ENCODE measurements around the gene FAM209B. TPM values are rescaled to one million over a fixed set of nuclear protein-coding genes. Genes with fewer than 3 reads are reported as not detected.
"Not testable (repeated sequence)": the region's sequence is repeated elsewhere in the genome, so short reads cannot be mapped to it uniquely, and the experiment has no call there.

Gene FAM209B
- total and polyA plus RNA-seq, 7 donors: 0.14 to 1.3 (median 0.62) TPM; not detected in 1

DNA sequence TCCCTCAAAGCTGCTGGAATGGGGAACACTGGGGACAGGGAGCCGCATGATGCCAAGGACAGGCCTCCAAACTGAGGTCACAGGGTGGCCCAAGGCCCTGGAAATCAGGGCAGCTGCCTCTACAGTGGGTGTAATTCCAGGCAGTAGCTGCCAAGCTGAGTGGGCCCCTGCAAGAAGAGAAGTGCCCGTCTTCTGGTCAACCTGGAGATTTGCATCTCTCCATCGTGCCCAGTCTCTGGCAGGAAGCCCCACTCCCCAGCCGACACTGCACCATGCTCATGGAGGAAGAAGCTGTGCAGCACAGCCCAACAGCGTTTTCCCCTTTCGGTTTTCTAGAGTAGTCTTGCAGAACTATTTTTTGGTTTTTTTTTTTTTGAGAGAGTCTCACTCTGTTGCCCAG lies 10.7 kb upstream of the FAM209B start:
- no peak for TF ChIP-seq CTCF (IDR thresholded peaks at IDR 0.05)
- Histone ChIP-seq H3K9me3 (peaks cover 2% of the 10 kb centered on the region), H3K36me3 (ENCODE audit: insufficient read depth in 1 of 2, low read depth in 1 of 2) (peaks cover 16 to 34% of the 10 kb centered on the region in 2 donors), H3K4me3 (no peak overlapping the region), H3K27ac (no peak overlapping the region), H3K27me3 (ENCODE audit: insufficient read depth in 3 of 3, low read length in 2 of 3) (peaks cover 0 to 2% (median 0%) of the 10 kb centered on the region in 3 donors), H3K4me1 (no peaks in the 10 kb centered on the region)
- intact Hi-C loops (cut with DNase I): no loop called here
- no peak for DNase-seq
- WGBS, 3 donors: 88 to 90% (median 89%) methylated on average over 6 of the region's 6 CpGs
- no peak for ATAC-seq

DNA sequence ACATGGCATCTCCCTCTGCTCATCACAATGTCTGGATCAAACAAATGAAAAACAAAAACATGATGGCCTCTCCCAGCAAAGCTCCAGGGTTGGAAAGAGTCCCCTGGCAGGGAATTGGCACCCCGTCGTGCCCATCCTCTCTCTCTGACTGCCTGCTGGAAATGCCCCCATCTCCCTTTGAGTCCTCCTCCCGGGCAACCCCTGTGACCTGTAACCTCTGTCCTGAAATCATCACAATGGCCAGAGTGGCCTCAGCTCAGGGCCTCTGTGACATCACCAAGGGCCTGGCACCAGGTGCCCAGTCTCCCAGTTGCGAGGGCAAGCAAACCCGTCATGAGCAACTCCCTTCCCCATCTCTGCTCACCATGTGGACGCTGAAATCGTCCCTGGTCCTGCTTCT lies 8.6 kb upstream of the FAM209B start, which contains the start of gene FAM209A:
Gene FAM209A (plus strand): TSS at position 301 of the 400 bp plus-strand sequence. CDS start 65 bp downstream, at position 366.
- WGBS, 3 donors: 75 to 87% (median 78%) methylated on average over 5 to 7 of the region's 7 CpGs
- not testable (repeated sequence) for DNase-seq

GRCh38 chr20:56527521-56527920 lies 5.5 kb upstream of the FAM209B start:
- H3K36me3 ChIP-seq (ENCODE audit: insufficient read depth in 1 of 2, low read depth in 1 of 2): no peaks in the 10 kb centered on the region
- H3K9me3 ChIP-seq: no peaks in the 10 kb centered on the region
- no peaks in the 10 kb centered on the region for H3K27me3 ChIP-seq (ENCODE audit: insufficient read depth in 3 of 3, low read length in 2 of 3)
- H3K4me1 ChIP-seq: no peaks in the 10 kb centered on the region
- intact Hi-C loops (cut with DNase I): no loop called here
- ATAC-seq: no peak
- no peak for TF ChIP-seq CTCF (IDR thresholded peaks at IDR 0.05)
- 91 to 94% (median 92%) methylated on average over 7 of the region's 7 CpGs for WGBS, 3 donors
- H3K27ac ChIP-seq: no peak overlapping the region
- no peak for DNase-seq
- no peak overlapping the region for H3K4me3 ChIP-seq

More for the DNA sequence above, 8.6 kb upstream of the FAM209B start, which contains the start of gene FAM209A:
- H3K36me3 ChIP-seq (ENCODE audit: insufficient read depth in 1 of 2, low read depth in 1 of 2): peaks cover 5 to 13% of the 10 kb centered on the region in 2 donors
- H3K9me3 ChIP-seq; H3K27me3 ChIP-seq (ENCODE audit: insufficient read depth in 3 of 3, low read length in 2 of 3); H3K4me3 ChIP-seq; H3K27ac ChIP-seq; ATAC-seq; intact Hi-C loops (cut with DNase I); H3K4me1 ChIP-seq: not testable (repeated sequence)

DNA sequence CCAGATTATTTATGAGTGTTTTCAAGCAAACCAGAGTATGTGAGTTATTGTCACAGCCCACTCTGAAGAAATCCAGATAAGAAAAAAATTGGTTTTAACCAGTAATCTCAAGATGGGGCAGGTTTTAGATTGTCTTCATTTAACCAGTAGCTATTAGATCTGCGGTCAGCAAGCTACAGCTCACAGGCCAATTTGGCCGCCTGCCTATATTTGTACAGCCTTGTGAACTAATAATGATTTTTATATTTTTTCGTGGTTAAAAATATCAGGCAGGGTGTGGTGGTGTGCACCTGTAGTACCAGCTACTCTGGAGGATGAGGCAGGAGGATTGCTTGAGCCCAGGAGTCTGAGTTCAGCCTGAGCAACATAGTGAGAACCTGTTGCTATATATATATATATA lies 5.0 kb downstream of the FAM209B start:
- no peaks in the 10 kb centered on the region for H3K4me1 ChIP-seq
- intact Hi-C loops (cut with DNase I): no loop called here
- no peak for TF ChIP-seq CTCF (IDR thresholded peaks at IDR 0.05)
- H3K4me3 ChIP-seq: no peak overlapping the region
- WGBS, 3 donors: 68 to 77% (median 74%) methylated on average over 3 of the region's 3 CpGs
- no peaks in the 10 kb centered on the region for H3K27me3 ChIP-seq (ENCODE audit: insufficient read depth in 3 of 3, low read length in 2 of 3)
- no peaks in the 10 kb centered on the region for H3K36me3 ChIP-seq (ENCODE audit: insufficient read depth in 1 of 2, low read depth in 1 of 2)
- no peaks in the 10 kb centered on the region for H3K9me3 ChIP-seq
- H3K27ac ChIP-seq: no peak overlapping the region
- DNase-seq (no peak), ATAC-seq (no peak)

- intact Hi-C loops (cut with DNase I): no loop called here
- H3K9me3 ChIP-seq: no peaks in the 10 kb centered on the region
- no peak for TF ChIP-seq CTCF (IDR thresholded peaks at IDR 0.05)
- H3K27me3 ChIP-seq (ENCODE audit: insufficient read depth in 3 of 3, low read length in 2 of 3): no peaks in the 10 kb centered on the region
- H3K27ac ChIP-seq: no peak overlapping the region
- ATAC-seq: no peak
- no peak for DNase-seq
- H3K36me3 ChIP-seq (ENCODE audit: insufficient read depth in 1 of 2, low read depth in 1 of 2): no peaks in the 10 kb centered on the region
- WGBS, 3 donors: 74 to 83% (median 76%) methylated on average over 6 of the region's 6 CpGs
- H3K4me1 ChIP-seq: no peaks in the 10 kb centered on the region
- H3K4me3 ChIP-seq: no peak overlapping the region
Measured at GRCh38 chr20:56540415-56540814, 7.4 kb downstream of the FAM209B start.

All from psoas muscle (tissue), 8 donors.